Peyer's patch (tissue), 4 donors: ENCODE results near the gene PLD5. TPM values are rescaled to one million over a fixed set of nuclear protein-coding genes. Genes with fewer than 3 reads are reported as not detected.

Source experiments
- DNase-seq, 3 donors: peaks; one replicate each; pipeline ENCODE4 v3.0.0-alpha.2; 2017 to 2019
- H3K27ac ChIP-seq, 4 donors: fragments of 200-600 bp; sonication (generic); one replicate each; pipeline ENCODE4 v1.5.1; 2016 to 2019
- H3K27me3 ChIP-seq, 2 donors: fragments of 200-600 bp; sonication (generic); one replicate each; pipeline ENCODE4 v1.5.1; 2019
- H3K36me3 ChIP-seq, 3 donors: fragments of 200-600 bp; sonication (generic); one replicate each; pipeline ENCODE4 v1.5.1; 2016 to 2019
- H3K4me1 ChIP-seq, 4 donors: fragments of 200-600 bp; sonication (generic); one replicate each; pipeline ENCODE4 v1.5.1; 2016 to 2019
- H3K4me3 ChIP-seq, 4 donors: fragments of 200-600 bp; sonication (generic); 1 replicate in 3 of 4; 2 replicates in 1 of 4; pipeline ENCODE4 v1.5.1; 2016 to 2019; ENCODE audit warnings: mild to moderate bottlenecking in 1 of 4
- H3K9me3 ChIP-seq, 4 donors: fragments of 200-600 bp; sonication (generic); one replicate each; pipeline ENCODE4 v1.5.1; 2016 to 2019; ENCODE audit warnings: mild to moderate bottlenecking in 1 of 4
- POLR2A ChIP-seq, 2 donors: fragments of 450-650 bp; IDR thresholded peaks; one replicate each; pipeline ENCODE4 v1.5.1; 2017; ENCODE audit warnings: antibody characterized with exemption in 2 of 2, mild to moderate bottlenecking in 2 of 2, moderate library complexity in 2 of 2
- total RNA-seq, 4 donors: library from RNA; depleted of rRNA; stranded (reverse); fragments of >200 nt; gene quantifications; one replicate each; pipeline ENCODE4 v1.1.0, GENCODE V29; 2016
- TF ChIP-seq, protein P1 (sequence below), 6 experiments: fragments of 450-650 bp in 4 of 6; fragments of 200-600 bp in 2 of 6; sonication (generic) in 1 of 6; IDR thresholded peaks; one replicate each; pipeline ENCODE4 v1.5.1; 2017 to 2019; ENCODE audit warnings: antibody characterized with exemption in 6 of 6, mild to moderate bottlenecking in 3 of 6, moderate library complexity in 1 of 6

PLD5 gene
- total RNA-seq, 4 donors from 2014 or later: 0.67 TPM; not detected in 3

DNA sequence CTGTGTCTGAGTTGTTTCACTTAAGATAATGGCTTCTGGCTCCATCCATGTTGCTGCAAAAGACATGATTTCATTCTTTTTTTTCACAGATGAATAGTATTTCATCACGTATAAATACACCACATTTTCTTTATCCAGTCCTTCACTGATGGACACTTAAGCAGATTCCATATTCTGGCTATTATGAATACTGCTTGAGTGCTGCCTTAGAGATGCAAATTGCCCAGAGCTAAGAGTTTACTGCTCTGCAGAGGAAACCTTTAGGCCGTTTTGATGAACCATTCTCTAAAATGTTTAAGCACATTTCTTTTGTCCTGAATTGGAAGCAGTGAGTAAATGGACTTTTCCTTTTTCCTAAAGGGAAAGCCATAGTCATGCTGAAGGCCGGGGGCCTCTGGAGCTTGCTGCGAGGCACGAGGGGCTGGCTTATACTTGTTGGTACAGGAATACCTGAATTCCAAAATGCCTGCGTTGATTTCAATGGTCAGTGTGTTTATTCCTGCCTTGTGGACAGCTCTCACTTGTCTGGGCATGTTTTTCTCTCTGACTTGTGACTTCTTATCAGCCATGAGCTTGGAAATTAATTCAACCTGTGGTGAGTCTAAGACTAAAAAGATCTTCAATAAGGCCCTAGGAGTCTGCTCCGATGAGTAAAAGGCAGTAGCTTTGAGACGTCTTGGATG lies 324.6 kb downstream of the PLD5 start:
- TF ChIP-seq, protein P1, sequence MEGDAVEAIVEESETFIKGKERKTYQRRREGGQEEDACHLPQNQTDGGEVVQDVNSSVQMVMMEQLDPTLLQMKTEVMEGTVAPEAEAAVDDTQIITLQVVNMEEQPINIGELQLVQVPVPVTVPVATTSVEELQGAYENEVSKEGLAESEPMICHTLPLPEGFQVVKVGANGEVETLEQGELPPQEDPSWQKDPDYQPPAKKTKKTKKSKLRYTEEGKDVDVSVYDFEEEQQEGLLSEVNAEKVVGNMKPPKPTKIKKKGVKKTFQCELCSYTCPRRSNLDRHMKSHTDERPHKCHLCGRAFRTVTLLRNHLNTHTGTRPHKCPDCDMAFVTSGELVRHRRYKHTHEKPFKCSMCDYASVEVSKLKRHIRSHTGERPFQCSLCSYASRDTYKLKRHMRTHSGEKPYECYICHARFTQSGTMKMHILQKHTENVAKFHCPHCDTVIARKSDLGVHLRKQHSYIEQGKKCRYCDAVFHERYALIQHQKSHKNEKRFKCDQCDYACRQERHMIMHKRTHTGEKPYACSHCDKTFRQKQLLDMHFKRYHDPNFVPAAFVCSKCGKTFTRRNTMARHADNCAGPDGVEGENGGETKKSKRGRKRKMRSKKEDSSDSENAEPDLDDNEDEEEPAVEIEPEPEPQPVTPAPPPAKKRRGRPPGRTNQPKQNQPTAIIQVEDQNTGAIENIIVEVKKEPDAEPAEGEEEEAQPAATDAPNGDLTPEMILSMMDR (IDR thresholded peaks at IDR 0.05): no peak
- TF ChIP-seq POLR2A (IDR thresholded peaks at IDR 0.05): no peak
- no peak overlapping the region for H3K4me3 ChIP-seq
- no peaks in the 10 kb centered on the region for H3K36me3 ChIP-seq
- H3K4me1 ChIP-seq: no peaks in the 10 kb centered on the region
- no peak for DNase-seq
- H3K27me3 ChIP-seq: no peaks in the 10 kb centered on the region
- no peaks in the 10 kb centered on the region for H3K9me3 ChIP-seq
- H3K27ac ChIP-seq: no peak overlapping the region

DNA sequence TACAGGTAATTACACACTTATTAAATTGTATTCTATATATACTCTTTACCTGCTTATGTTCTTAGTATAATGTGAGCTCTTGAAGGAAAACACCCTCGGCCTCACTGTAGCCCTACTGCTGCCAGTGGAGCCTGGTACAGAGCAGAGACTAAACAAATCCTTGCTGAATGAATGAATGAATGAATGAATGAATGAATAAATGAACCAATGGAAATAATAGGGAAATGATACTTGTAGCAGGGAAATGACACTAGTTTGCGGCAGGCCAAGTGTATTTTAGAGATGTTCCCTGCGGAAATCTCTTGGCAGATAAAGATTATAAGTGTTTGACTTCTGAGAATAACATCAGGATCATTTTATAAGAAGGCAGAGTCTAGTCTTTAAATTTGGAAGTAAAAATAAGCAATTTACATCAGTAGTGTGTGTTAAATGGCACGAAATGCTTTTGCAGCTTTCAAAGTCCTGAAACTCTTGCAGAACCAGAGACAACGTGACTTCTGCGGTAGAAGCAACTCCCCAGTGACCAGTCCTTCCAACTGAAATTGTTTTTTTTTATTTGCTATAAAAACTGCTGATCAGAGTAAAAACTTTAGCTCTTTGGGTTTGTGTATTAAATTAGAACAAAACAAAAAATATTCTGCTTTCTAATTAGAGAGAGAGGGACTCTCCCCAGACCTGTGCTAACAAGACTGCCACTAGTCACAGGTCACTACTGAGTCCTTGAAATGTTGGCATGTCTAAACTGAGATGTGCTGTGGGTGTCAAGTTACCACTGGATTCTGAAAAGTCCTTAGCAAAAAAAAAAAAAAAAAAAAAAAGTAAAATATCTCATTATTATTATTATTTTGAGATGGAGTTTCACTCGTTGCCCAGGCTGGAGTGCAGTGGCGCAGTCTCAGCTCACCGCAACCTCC lies 326.3 kb downstream of the PLD5 start:
- no peaks in the 10 kb centered on the region for H3K27me3 ChIP-seq
- no peaks in the 10 kb centered on the region for H3K36me3 ChIP-seq
- no peak overlapping the region for H3K27ac ChIP-seq
- no peak overlapping the region for H3K4me3 ChIP-seq
- TF ChIP-seq, protein P1 (IDR thresholded peaks at IDR 0.05): no peak
- TF ChIP-seq POLR2A (IDR thresholded peaks at IDR 0.05): no peak
- no peaks in the 10 kb centered on the region for H3K9me3 ChIP-seq
- no peak for DNase-seq
- H3K4me1 ChIP-seq: no peaks in the 10 kb centered on the region

DNA sequence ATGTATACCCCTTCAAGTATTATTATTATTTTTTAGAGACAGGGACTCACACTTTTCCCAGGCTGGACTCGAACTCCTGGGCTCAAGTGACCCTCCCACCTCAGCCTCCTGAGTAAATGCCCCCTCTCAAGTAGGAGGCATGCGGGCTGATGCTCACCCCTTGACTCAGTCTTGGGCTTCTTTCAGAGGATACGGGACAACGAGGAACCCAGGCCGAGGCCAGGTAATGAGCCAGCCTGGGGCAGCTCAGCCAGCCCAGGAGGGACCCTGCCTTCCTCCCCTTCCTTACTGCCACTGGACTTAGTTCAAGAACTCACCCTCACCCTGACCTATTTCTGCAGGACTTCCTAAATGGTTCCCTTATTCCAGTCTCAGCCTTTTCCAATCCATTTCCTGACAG lies 327.6 kb downstream of the PLD5 start:
- Histone ChIP-seq H3K4me3 (no peak overlapping the region), H3K9me3 (no peaks in the 10 kb centered on the region), H3K4me1 (no peaks in the 10 kb centered on the region), H3K36me3 (no peaks in the 10 kb centered on the region), H3K27ac (no peak overlapping the region), H3K27me3 (no peaks in the 10 kb centered on the region)
- no peak for DNase-seq
- no peak for TF ChIP-seq POLR2A (IDR thresholded peaks at IDR 0.05)
- TF ChIP-seq, protein P1 (IDR thresholded peaks at IDR 0.05): no peak

DNA sequence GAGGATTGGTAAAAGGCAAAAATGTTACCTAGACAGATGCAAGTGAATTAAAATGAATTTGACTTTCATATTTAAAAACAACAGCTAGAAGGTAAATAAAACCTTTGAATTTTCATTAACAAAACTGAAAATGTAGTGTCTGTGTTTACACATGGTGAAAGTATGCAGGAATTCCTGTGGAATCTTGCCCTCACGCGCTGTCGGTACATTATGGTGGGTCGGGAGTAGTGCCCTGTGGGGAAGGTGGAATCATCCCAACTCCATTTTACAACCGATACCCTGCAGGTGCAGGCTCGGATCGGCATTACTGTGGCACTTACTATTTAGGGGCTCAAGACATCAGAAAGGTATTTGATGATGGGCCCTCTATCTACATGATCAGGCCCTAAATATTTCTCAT lies 328.4 kb downstream of the PLD5 start:
- no peak for DNase-seq
- H3K4me1 ChIP-seq: no peaks in the 10 kb centered on the region
- no peak for TF ChIP-seq POLR2A (IDR thresholded peaks at IDR 0.05)
- TF ChIP-seq, protein P1 (IDR thresholded peaks at IDR 0.05): no peak
- H3K36me3 ChIP-seq: no peaks in the 10 kb centered on the region
- no peaks in the 10 kb centered on the region for H3K9me3 ChIP-seq
- no peaks in the 10 kb centered on the region for H3K27me3 ChIP-seq
- H3K27ac ChIP-seq: no peak overlapping the region
- H3K4me3 ChIP-seq: no peak overlapping the region

DNA sequence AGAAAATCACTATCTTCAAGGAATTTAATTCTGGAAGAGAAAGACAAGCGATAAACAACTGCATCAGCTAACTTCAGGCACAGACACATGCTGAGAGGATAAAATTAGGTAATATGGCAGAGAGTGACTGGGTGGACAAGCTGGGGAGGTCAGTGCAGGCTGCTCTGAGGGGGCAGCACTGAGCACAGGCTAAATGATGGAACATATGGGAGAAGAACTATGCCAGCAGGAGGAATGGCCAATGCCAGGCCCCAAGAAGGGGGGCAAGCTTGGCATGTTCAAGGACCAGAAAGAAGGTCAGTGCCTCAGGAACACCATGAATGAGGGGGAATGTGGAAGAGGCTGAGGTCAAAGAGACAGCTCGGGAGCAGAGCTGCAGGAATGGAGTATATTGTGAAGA lies 334.9 kb downstream of the PLD5 start:
- DNase-seq: no peak
- Histone ChIP-seq H3K27ac (no peak overlapping the region), H3K36me3 (no peaks in the 10 kb centered on the region), H3K4me1 (no peaks in the 10 kb centered on the region), H3K9me3 (no peaks in the 10 kb centered on the region), H3K4me3 (no peak overlapping the region), H3K27me3 (no peaks in the 10 kb centered on the region)
- TF ChIP-seq, protein P1 (IDR thresholded peaks at IDR 0.05): no peak
- no peak for TF ChIP-seq POLR2A (IDR thresholded peaks at IDR 0.05)
